Karpas-422 (cell line): ENCODE results near the gene HS3ST5. TPM values are rescaled to one million over a fixed set of nuclear protein-coding genes. Genes with fewer than 3 reads are reported as not detected.

Experiments
- DNase-seq: peaks from one replicate; pipeline ENCODE4 v3.0.0-alpha.2; 2015
- H2AFZ ChIP-seq: fragments of 200-600 bp; sonication (generic); 2 replicates; pipeline ENCODE4 v1.6.1; 2014; ENCODE audit warnings: antibody characterized with exemption, low read length, mixed read lengths
- H3K27ac ChIP-seq: fragments of 200-600 bp; sonication (generic); 2 replicates; pipeline ENCODE4 v1.5.1; 2014; ENCODE audit warnings: mild to moderate bottlenecking, low read length, moderate library complexity
- H3K27me3 ChIP-seq: fragments of 200-600 bp; sonication (generic); 2 replicates; pipeline ENCODE4 v1.6.1; 2014; ENCODE audit warnings: low read length, mixed read lengths
- H3K36me3 ChIP-seq: fragments of 200-600 bp; sonication (generic); 2 replicates; pipeline ENCODE4 v1.6.1; 2014; ENCODE audit warnings: low read length, mixed read lengths; ENCODE audit not compliant: insufficient read depth
- H3K4me1 ChIP-seq: fragments of 200-600 bp; sonication (generic); 2 replicates; pipeline ENCODE4 v1.6.1; 2014; ENCODE audit warnings: mild to moderate bottlenecking, low read length, mixed read lengths
- H3K4me2 ChIP-seq: fragments of 200-600 bp; sonication (generic); 2 replicates; pipeline ENCODE4 v1.6.1; 2014; ENCODE audit warnings: low read length, low read depth, mild to moderate bottlenecking; ENCODE audit not compliant: poor library complexity, severe bottlenecking
- H3K4me3 ChIP-seq: fragments of 200-600 bp; sonication (generic); 2 replicates; pipeline ENCODE4 v1.5.1; 2014; ENCODE audit warnings: mild to moderate bottlenecking, antibody characterized with exemption, low read length, mixed read lengths
- H3K79me2 ChIP-seq: fragments of 200-600 bp; sonication (generic); 2 replicates; pipeline ENCODE4 v1.6.1; 2014; ENCODE audit warnings: mild to moderate bottlenecking, low read length, mixed read lengths
- H3K9ac ChIP-seq: fragments of 200-600 bp; sonication (generic); 2 replicates; pipeline ENCODE4 v1.6.0; 2014; ENCODE audit warnings: low read length
- H3K9me2 ChIP-seq: fragments of 200-600 bp; sonication (generic), shearing (Covaris generic); replicated peaks from 2 replicates; pipeline ENCODE4 v1.6.0; 2014; ENCODE audit warnings: mild to moderate bottlenecking, low read length, moderate library complexity; ENCODE audit not compliant: insufficient read depth
- H3K9me3 ChIP-seq: fragments of 300-700, 200-600 bp; sonication (generic); 2 replicates; pipeline ENCODE4 v1.6.1; 2014; ENCODE audit warnings: low read length, mixed read lengths
- H4K20me1 ChIP-seq: fragments of 200-600 bp; sonication (generic); 2 replicates; pipeline ENCODE4 v1.6.1; 2014; ENCODE audit warnings: mild to moderate bottlenecking, antibody characterized with exemption, low read length, low read depth; ENCODE audit not compliant: insufficient read depth
- total RNA-seq: library from RNA; depleted of rRNA; stranded (reverse); fragments of >200 nt; shearing (Covaris generic); gene quantifications from 2 replicates; pipeline ENCODE4 v1.2.3, GENCODE V29; 2014; ENCODE audit warnings: low replicate concordance

Gene HS3ST5
- total RNA-seq, 1 experiment from 2014 or later: not detected

DNA sequence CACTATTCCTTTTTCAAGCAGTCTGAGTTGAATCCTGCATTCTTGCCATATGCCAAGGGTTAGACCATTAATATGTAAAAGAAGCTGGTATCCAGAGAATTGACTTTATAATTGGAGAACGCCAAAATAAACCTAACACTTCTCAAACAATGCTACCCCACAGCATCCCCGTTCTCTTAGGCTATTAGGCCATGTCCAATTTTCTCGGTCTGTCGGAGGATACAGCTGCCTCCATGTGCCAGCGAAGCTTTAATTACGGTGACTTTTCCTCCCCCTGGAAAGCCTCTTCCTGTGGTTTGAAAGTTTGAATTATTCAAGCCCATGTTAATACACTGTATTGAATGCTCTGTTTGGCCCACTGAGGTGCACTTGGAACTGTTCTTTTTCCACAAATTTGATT lies 60.5 kb downstream of the HS3ST5 start:
- Histone ChIP-seq H3K4me2 (no peak overlapping the region), H3K4me1 (no peaks in the 10 kb centered on the region), H3K79me2 (no peaks in the 10 kb centered on the region), H4K20me1 (no peaks in the 10 kb centered on the region), H3K4me3 (no peak overlapping the region), H3K9me3 (no peaks in the 10 kb centered on the region), H3K27ac (no peak overlapping the region), H3K27me3 (no peaks in the 10 kb centered on the region), H3K9ac (no peak overlapping the region), H3K36me3 (no peaks in the 10 kb centered on the region), H3K9me2 (no peaks in the 10 kb centered on the region), H2AFZ (no peak overlapping the region)
- no peak for DNase-seq

DNA sequence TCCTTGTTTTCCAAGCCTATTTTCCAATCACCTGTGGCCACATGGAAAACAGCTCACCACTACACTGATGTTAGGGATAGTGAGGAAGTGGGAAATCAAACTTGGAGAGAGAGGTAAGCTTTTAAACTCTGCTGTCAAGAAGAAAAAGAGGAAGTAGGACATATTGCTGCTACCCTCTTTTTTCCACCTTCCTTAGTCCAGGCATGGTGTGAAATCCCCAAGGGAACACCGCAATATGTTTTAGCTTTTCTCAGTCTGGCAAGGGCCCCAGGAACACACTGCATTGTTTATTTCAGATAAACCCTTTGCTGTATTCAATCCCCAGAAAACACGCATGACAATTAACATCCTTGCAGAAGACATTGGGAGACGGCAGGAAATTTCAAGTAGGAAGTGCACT lies 61.3 kb downstream of the HS3ST5 start:
- Histone ChIP-seq H3K27me3 (no peaks in the 10 kb centered on the region), H3K9me3 (no peaks in the 10 kb centered on the region), H3K79me2 (no peaks in the 10 kb centered on the region), H3K36me3 (no peaks in the 10 kb centered on the region), H3K27ac (no peak overlapping the region), H3K4me1 (no peaks in the 10 kb centered on the region), H3K9ac (no peak overlapping the region), H3K4me3 (no peak overlapping the region), H4K20me1 (no peaks in the 10 kb centered on the region), H2AFZ (no peak overlapping the region), H3K9me2 (no peaks in the 10 kb centered on the region), H3K4me2 (no peak overlapping the region)
- no peak for DNase-seq

DNA sequence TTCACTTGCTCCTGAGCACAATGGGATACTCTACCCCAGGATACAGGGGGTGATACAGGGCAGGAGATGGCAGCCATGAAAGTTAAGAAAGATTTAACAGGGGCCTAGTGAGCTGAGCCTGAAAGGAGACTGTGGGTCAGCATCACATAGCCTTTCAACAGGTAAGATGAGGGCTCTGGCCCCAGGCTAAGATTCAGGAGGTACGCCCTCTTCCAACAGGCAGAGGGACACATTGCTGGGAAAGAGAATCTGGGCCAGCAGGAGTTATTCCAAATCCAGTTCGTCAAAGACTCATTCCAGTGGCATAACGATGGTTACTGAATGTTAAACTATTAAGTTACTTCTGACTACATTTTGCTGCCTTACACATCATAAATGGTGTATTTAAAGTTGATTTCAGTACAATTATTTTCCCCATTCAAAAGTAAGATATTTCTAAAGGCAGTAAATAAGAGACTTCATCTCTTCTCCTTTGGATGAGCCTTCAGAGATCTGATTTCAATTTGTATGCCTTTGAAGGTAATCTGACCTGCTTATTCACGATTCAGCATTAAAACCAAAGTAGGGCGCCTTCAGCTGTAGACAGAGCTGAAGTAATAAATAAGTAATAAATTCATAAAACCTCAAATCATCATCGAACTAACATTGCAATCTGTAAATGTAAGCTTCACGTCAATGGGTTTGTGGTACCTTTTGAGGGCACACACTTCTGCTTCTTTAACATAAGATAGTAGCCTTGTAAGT lies 62.4 kb downstream of the HS3ST5 start:
- no peaks in the 10 kb centered on the region for H3K27me3 ChIP-seq
- H3K27ac ChIP-seq: no peak overlapping the region
- H3K4me2 ChIP-seq: no peak overlapping the region
- no peak overlapping the region for H3K4me3 ChIP-seq
- no peak for DNase-seq
- H3K9ac ChIP-seq: no peak overlapping the region
- no peaks in the 10 kb centered on the region for H3K36me3 ChIP-seq
- no peaks in the 10 kb centered on the region for H3K9me3 ChIP-seq
- H3K9me2 ChIP-seq: no peaks in the 10 kb centered on the region
- H2AFZ ChIP-seq: no peak overlapping the region
- H3K79me2 ChIP-seq: no peaks in the 10 kb centered on the region
- no peaks in the 10 kb centered on the region for H4K20me1 ChIP-seq
- H3K4me1 ChIP-seq: no peaks in the 10 kb centered on the region

DNA sequence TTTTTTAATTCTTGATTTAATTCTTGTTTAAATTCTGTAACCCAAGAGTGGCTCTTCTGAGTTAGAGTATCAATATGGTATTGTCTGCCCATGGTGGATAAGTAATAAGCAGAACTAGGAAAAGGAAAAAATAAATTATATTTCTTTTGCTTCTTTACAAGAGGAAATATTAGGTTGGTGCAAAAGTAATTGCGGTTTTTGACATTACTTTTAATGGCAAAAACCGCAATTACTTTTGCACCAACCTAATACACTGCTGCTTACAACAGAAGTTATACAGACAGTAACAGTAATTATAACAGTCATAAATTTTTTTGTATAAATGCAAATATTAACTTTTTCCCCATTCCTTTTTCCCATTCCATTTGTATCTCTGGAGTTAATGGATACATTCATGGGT lies 65.6 kb downstream of the HS3ST5 start:
- Histone ChIP-seq H3K9me2 (no peaks in the 10 kb centered on the region), H4K20me1 (no peaks in the 10 kb centered on the region), H3K4me3 (no peak overlapping the region), H3K27me3 (no peaks in the 10 kb centered on the region), H3K36me3 (no peaks in the 10 kb centered on the region), H2AFZ (no peak overlapping the region), H3K9me3 (no peaks in the 10 kb centered on the region), H3K4me2 (no peak overlapping the region), H3K9ac (no peak overlapping the region), H3K4me1 (no peaks in the 10 kb centered on the region), H3K27ac (no peak overlapping the region), H3K79me2 (no peaks in the 10 kb centered on the region)
- no peak for DNase-seq

DNA sequence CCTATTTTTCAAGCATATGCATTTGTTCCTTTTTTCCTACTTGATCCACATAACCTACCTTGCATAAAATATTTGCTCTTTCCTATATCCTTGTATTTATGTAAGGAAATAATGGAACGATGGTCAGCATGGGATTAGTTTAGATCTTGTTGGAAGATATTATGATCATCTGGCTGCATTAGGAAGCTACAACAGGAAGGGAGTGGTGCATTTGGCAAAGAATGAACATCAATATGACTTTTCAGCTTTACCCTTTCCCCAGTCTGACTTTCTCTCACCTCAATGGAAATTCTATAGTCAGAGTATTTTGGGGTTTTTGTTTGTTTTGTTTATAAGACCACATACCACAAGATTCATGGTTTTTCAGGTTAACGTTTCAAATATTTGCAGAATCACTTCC lies 66.0 kb downstream of the HS3ST5 start:
- Histone ChIP-seq H3K79me2 (no peaks in the 10 kb centered on the region), H3K4me1 (no peaks in the 10 kb centered on the region), H2AFZ (no peak overlapping the region), H3K9me2 (no peaks in the 10 kb centered on the region), H3K4me2 (no peak overlapping the region), H3K4me3 (no peak overlapping the region), H3K27ac (no peak overlapping the region), H3K27me3 (no peaks in the 10 kb centered on the region), H3K9me3 (no peaks in the 10 kb centered on the region), H3K9ac (no peak overlapping the region), H4K20me1 (no peaks in the 10 kb centered on the region), H3K36me3 (no peaks in the 10 kb centered on the region)
- no peak for DNase-seq

DNA sequence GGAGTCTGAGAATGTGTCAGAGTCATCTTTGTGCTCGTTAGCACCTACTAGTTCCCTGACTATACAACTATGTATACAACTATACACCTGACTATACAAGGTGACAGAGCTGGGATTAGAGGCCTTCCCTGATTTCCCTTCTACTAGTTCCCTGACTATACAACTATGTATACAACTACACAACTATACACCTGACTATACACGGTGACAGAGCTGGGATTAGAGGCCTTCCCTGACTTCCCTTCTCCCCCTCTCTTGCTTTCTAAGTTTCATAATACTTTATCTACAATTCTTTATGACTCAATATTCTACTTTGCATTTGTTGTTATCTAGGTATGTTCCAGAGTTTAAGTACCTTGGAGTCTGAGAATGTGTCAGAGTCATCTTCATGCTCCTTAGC lies 68.0 kb downstream of the HS3ST5 start:
- H3K79me2 ChIP-seq: no peaks in the 10 kb centered on the region
- no peak overlapping the region for H3K9ac ChIP-seq
- H3K36me3 ChIP-seq: no peaks in the 10 kb centered on the region

DNA sequence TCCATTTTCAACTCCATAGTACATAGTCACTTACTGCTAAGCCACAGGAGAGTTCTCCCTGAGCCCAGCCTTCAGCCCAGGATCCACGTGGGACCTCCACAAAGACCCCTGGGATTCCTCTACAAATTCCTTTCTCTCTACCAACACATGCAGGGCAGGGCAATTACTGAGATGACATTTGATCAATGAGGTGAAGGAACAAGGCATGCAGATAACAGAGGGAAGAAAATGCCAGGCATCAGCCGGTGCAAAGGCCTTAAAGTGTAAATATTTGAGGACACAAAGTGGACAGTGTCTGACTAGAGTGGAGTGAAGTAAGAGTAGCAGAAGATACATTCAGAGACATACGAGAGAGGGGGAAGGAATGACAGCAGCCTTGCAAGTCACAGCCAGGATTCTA lies 70.2 kb downstream of the HS3ST5 start:
- Histone ChIP-seq H3K27ac (no peak overlapping the region), H3K4me1 (no peaks in the 10 kb centered on the region), H4K20me1 (no peaks in the 10 kb centered on the region), H2AFZ (no peak overlapping the region), H3K27me3 (no peaks in the 10 kb centered on the region), H3K79me2 (no peaks in the 10 kb centered on the region), H3K4me2 (no peak overlapping the region), H3K9me2 (no peaks in the 10 kb centered on the region; the same call in 1 of the 2 replicates), H3K36me3 (no peaks in the 10 kb centered on the region), H3K4me3 (no peak overlapping the region), H3K9ac (no peak overlapping the region), H3K9me3 (no peaks in the 10 kb centered on the region)
- DNase-seq: no peak

More for the DNA sequence above, 68.0 kb downstream of the HS3ST5 start:
- no peak overlapping the region for H3K27ac ChIP-seq
- H3K27me3 ChIP-seq: no peaks in the 10 kb centered on the region
- DNase-seq: no peak
- no peaks in the 10 kb centered on the region; the same call in 1 of the 2 replicates for H3K9me2 ChIP-seq
- no peaks in the 10 kb centered on the region for H4K20me1 ChIP-seq
- no peak overlapping the region for H3K4me2 ChIP-seq
- H3K9me3 ChIP-seq: no peaks in the 10 kb centered on the region
- no peak overlapping the region for H2AFZ ChIP-seq
- H3K4me1 ChIP-seq: no peaks in the 10 kb centered on the region
- no peak overlapping the region for H3K4me3 ChIP-seq

DNA sequence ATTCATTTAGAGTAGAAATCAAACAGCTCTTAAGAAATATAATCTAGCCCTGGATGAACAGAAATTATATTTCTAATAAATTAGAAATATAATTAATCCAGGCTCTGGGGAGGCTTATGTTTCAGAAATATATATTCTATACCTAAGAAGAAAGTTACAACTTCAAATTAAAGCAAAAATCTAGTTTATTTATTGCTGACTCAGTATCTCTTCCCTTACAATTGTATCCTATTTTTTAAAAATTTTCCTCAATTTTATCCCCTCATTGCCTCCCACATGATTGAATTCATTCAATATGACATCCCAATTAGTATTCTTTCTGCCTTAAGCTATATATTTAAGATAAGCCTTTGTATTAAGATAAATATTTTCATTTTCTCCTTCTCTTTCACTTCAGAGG lies 71.4 kb downstream of the HS3ST5 start:
- H4K20me1 ChIP-seq: no peaks in the 10 kb centered on the region
- no peaks in the 10 kb centered on the region for H3K9me3 ChIP-seq
- H3K27ac ChIP-seq: no peak overlapping the region
- H3K9ac ChIP-seq: no peak overlapping the region
- H3K4me3 ChIP-seq: no peak overlapping the region
- no peaks in the 10 kb centered on the region for H3K4me1 ChIP-seq
- H3K9me2 ChIP-seq: no peaks in the 10 kb centered on the region; the same call in 1 of the 2 replicates
- no peak overlapping the region for H3K4me2 ChIP-seq
- H3K79me2 ChIP-seq: no peaks in the 10 kb centered on the region
- H3K36me3 ChIP-seq: no peaks in the 10 kb centered on the region
- H3K27me3 ChIP-seq: no peaks in the 10 kb centered on the region
- DNase-seq: no peak
- no peak overlapping the region for H2AFZ ChIP-seq
